MV-4-11 (cell line): ENCODE data around the gene ERICH4.
"Not testable (repeated sequence)": the region's sequence is repeated elsewhere in the genome, so short reads cannot be mapped to it uniquely, and the experiment has no call there.

Experiments
- DNase-seq: peaks from one replicate; lab custom pipeline; 2025; lab: John Stamatoyannopoulos, UW

The ERICH4 gene

GRCh38 chr19:41435376-41435775, 7.6 kb upstream of the ERICH4 start:
- DNase-seq: not testable (repeated sequence)

DNA sequence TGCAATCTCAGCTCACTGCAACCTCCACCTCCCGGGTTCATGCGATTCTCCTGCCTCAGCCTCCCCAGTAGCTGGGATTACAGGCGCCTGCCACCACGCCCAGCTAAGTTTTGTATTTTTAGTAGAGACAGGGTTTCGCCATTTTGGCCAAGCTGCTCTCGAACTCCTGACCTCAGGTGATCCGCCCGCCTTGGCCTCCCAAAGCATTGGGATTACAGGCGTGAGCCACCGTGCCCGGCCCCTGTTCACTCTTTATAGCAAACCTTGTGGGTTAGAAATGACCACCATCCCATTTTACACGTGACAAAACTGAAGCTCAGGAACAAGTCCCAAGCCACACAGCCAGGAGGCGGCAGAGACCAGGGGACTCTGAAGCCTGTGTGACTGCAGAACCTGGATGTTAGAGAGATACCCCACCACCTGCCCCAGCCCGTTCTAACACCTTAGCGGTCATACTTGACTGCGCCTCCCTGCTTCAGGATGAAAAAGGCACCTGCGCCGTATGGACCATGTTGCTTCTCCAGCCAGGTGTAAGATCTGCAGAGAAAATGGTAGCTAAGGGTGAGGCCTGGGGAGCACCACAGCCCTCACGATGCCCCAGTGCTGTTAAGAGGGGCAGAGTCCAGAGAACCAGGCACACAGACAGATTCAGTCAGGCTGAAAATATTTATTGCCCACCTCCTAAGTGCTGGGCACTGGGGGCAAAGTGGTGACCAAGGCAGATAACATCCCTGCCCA, 6.9 kb upstream of the ERICH4 start:
- DNase-seq: no peak

GRCh38 chr19:41436674-41436951, 6.3 kb upstream of the ERICH4 start:
- no peak for DNase-seq

DNA sequence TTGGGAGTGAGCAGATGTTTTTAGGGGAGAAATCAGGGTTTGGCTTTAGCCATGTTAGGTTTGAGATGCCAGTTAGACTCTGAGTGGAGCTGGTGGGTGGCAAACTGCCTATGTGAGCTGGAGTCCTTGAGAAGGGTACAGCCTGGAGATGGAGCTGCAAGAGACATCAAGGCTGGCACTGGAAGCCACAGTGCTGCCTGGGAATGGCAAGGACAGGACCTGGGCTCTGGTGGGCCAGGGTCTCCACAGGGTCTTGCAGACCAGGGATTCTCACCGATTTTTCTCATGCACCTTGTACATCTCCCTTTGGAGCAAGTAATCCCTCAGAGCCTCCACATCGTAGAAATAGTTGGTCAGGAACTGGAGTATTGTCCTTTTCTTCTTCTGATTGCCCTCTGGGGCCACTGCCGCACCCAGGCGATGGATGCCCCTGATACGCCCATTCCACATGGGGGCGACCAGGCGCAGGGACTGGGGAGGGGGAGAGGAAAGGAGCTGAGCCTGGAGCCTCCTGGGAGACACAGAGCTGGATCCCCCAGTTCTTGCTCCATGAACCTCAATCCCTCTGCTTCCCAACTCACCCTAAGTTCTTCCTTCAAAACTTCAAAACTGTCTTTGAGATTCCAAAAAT, 4.9 kb upstream of the ERICH4 start:
- no peak for DNase-seq

GRCh38 chr19:41439441-41440222, 3.3 kb upstream of the ERICH4 start, which contains the start of gene DMAC2:
DMAC2 (minus strand) TSS chr19:41439912; CDS start chr19:41439899, 13 bp downstream.
- peak; percentile 99 for DNase-seq

DNA sequence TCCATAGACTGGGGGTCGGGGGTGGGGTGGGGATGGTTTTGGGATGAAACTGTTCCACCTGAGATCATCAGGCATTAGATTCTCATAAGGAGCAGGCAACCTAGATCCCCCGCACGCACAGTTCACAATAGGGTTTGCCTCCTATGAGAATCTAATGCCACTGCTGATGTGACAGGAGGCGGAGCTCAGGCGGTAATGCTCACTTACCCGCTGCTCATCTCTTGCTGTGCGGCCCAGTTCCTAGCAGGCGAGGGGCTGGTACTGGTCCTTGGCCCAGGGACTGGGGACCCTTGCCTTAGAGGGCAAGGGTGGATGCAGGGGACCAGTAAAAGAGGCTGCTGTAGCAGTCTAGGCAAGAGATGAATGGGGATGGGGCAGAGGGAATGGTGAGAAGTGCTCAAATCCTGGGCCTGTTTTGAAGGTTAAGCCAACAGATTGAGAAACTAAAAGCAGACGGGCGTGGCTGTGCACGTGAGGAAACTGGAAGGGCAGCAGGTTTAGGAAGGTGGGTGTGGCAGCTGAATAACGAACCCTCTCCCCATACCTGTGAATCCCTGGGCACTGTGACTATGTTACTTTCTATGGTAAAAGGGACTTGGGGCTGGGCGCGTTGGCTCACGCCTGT, 1.5 kb upstream of the ERICH4 start:
- no peak for DNase-seq

DNA sequence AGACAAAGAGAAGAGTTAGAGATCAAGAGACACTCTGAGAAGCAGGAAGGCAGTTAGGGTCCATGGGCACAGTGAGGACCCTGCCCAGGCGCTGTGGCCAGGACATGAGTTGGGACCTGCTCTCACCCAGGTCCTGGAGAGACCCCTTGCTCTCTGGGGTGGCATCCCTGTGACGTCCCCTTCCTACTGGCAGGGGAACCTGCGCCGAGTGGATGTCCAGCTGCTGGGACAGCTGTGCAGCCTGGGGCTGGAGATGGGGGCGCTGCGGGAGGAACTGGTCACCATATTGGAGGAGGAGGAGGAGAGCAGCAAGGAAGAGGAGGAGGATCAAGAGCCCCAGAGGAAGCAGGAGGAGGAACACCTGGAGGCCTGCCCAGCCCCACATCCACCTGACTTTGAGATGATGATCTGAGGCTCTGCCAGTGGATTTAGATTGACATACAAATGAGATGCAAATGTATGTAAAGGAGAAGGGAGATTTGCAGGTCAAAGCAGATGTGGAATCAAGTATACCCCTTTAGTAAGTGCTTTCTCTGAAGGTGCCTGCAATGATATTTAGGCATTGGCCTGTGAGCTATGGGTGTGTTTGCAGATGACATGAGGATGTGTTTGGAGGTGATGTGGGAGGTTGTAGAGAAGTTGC, 978 bp downstream of the ERICH4 start:
- DNase-seq: no peak

DNA sequence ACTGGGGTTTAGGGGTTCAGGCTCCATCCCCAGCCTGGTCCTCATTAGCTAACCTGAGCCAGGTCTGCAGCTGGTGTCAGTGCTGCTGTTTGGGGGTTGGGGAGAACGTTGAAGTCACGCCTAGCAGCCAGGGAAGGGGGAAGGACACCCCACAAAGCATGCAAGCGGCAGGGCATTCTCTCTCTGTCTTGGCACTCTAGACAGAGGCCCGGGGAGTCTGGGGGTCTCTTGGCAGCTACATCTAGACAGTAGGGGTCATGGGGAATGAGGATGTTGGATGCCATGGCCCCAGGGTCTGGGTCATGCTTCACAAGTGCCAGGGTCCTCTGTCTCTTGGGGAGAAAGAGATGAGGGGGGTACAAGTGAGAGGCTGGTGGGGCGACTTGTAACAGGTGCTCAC, 2.6 kb downstream of the ERICH4 start:
- DNase-seq: no peak

DNA sequence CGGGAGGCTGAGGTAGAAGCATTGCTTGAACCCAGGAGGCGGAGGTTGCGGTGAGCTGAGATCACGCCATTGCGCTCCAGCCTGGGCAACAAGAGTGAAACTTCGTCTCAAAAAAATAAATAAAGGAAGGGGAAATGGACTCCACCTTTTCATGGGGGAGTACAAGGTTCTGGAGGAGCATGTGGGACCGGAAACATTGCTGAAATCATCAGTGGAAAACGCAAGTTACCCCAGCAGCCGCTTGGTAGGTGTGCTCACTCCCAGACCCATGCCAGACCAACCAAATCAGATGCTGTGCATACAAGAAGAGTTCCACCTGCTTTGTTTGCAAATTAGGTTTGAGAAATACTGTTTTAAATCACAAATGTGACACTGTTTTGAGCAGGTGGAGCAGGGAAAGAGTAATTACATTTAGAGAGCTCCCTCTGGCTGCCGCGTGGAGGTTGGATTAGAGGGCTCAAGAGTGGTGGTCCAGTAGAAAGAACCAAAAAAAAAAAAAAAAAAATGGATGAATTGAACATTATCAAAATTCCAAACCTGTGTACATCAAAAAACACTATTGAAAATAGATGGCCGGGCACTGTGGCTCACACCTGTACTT, 4.9 kb downstream of the ERICH4 start:
- peak; percentile 9 for DNase-seq

- peak; percentile 74 for DNase-seq
These were observed 6.3 kb downstream of the ERICH4 start for GRCh38 chr19:41449079-41449864.

DNA sequence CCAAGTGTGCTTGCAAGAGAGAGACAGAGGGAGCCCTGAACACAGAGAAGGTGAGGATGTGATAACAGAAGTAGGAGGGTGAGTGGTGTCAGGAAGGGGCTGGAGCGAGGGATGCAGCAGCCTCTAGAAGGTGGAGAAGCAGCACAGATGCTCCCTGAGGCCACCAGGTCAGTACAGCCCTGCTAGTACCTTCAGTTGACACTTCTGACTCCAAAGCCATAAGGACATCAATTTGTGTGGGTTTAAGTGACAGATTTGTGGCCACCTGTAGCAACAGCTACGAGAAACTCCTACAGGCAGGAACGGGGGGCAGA, 6.9 kb downstream of the ERICH4 start:
- DNase-seq: no peak

DNA sequence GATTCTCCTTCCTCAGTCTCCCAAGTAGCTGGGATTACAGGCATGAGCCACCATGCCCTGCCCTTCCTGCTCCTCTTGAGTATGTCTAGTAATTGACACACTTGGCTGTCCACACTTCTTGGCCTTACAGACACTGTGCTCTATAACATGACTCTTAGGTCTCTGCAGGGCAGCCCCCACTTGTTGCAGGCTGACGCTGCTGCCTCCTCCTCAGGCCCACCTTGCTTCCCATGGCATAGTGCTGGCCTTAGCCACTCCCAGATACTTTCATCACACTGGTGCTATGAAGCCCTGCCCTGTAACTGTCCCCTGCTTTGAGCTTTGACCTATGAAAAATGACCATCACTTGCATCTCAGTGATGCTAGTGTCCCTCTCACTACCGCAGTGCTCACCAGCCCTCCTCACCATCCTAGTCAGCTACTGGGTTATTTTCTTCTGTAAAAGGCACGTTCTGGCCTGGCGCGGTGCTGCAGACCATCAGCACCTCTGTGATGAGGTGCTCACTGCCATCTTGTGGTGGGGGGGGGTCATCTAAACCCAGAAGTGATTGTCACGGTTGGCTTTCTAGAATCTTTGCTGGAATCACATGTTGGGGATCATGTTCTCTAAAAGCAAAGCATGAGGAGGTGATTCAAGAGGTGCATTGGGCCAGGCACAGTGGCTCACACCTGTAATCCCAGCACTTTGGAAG, 9.8 kb downstream of the ERICH4 start:
- DNase-seq: no peak

DNA sequence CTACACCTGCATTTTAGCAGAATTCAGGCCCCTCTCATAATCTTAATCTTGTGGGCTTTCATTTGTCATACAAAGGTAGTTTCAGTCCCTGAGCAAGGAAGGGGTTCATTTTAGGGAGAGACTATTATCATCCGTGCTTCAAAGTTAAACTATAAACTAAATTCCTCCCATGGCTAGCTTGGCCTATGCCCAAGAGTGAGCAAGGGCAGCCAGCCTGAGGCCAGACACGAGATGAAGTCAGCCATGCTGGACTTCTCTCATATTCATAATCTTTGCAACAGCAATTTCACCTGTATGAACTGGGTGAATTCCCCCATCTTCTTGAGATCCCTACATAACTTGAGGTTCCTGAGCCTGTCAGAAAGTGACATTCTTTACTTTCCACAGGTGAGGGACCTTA, 13.0 kb downstream of the ERICH4 start:
- no peak for DNase-seq

DNA sequence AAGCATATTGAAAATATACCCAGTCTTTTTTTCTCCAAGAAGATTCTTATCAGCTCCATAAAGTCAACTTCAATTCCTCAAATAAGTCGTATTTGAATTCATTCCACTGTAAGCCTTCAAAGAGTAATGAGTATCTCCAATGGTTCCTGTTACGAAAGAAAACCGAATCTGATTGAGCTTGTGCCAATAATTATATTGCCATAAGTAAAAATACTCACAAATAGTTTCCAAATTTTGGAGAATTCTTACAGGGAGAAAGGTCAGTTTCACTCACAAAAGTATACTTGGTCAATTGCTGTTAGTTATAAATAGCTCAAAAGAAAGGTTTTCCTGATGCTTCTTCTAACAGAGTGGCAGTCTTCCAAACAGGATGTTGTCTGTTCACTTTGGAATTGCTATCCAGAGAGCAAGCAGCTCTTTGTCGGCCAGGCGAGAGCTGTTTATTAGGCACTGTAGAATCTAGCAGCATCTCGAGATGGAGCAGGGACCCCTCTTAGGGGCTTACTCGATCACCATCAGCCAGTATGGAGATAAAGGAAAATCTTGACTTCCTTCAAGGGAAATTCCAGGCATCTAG, 13.5 kb downstream of the ERICH4 start:
- DNase-seq: no peak

- DNase-seq: peak; percentile 42
These were observed 14.3 kb downstream of the ERICH4 start for GRCh38 chr19:41457241-41457640.

GRCh38 chr19:41462497-41462896, 19.5 kb downstream of the ERICH4 start:
- DNase-seq: no peak

GRCh38 chr19:41463257-41464256, 20.6 kb downstream of the ERICH4 start:
- DNase-seq: peak; percentile 91

- peak; percentile 57 for DNase-seq
These were observed 33.6 kb downstream of the ERICH4 start for GRCh38 chr19:41476583-41476982.

DNA sequence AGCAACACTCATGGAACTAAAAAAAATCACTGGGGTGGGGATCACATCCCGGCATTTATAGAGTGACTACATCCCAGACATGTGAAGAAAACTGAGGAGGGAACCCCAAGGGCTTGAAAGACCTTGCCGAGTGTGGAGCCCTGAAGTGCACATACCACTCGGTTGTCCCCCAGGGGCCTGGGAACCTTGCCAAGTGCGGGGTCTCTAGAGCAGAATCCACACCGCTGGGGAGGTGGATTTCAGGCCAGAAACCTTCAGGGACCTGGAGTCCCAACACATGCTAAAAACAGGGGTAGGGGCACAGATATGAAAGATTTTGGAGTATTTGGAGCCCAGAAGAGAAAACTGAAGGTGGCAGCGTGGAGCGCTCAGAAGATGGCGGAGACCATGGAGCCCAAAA, 35.2 kb downstream of the ERICH4 start:
- no peak for DNase-seq
